Measurements from ENCODE around the gene TRAPPC6A. TPM values are rescaled to one million over a fixed set of nuclear protein-coding genes. Genes with fewer than 3 reads are reported as not detected.

The TRAPPC6A gene
- total and polyA plus RNA-seq, 9 of the 15 experiments (the other 6 are each of a cell fraction or from before 2014, with no cell fraction given) = 0.82 to 23.6 (median 11.6) TPM

GRCh38 chr19:45195764-45196163 is 17.7 kb upstream of the TRAPPC6A start (continued):
- TF ChIP-seq VEZF1 (CRISPR knock-in tag; IDR thresholded peaks at IDR 0.05) = no peak
- no peak for TF ChIP-seq ZNF232 (CRISPR knock-in tag; IDR thresholded peaks at IDR 0.05)
- no peak for TF ChIP-seq NRF1 (conservative IDR thresholded peaks at IDR 0.05 in 1 of 2, IDR thresholded peaks at IDR 0.05 in 1 of 2)
- no peak for TF ChIP-seq MXD1 (CRISPR knock-in tag; IDR thresholded peaks at IDR 0.05; ENCODE audit: borderline replicate concordance, poor library complexity, severe bottlenecking)
- no peak for TF ChIP-seq ZC3H4 (CRISPR knock-in tag; IDR thresholded peaks at IDR 0.05; ENCODE audit: borderline replicate concordance)
- no peak for TF ChIP-seq ZEB2 (IDR thresholded peaks at IDR 0.05)
- TF ChIP-seq ZNF134 (CRISPR knock-in tag; conservative IDR thresholded peaks at IDR 0.05) = no peak
- 0 out of 2 replicates have a peak, but pooled peaks have one; percentile 63 for TF ChIP-seq CUX1 (CRISPR knock-in tag; IDR thresholded peaks at IDR 0.05)
- no peak for TF ChIP-seq PRMT5 (CRISPR knock-in tag; IDR thresholded peaks at IDR 0.05)
- TF ChIP-seq JUND (IDR thresholded peaks at IDR 0.05; ENCODE audit: borderline replicate concordance, low read depth, low read length) = peak; percentile 72; the same call in 1 of the 2 replicates
- TF ChIP-seq JUND (tag; IDR thresholded peaks at IDR 0.05; ENCODE audit: borderline replicate concordance, low read depth, low read length) = peak; percentile 61; the same call in 1 of the 3 replicates
- TF ChIP-seq NR4A1 (CRISPR knock-in tag; IDR thresholded peaks at IDR 0.05) = no peak
- TF ChIP-seq NR4A1 (tag; IDR thresholded peaks at IDR 0.05) = no peak
- no peak for TF ChIP-seq SNIP1 (IDR thresholded peaks at IDR 0.05; ENCODE audit: low read depth)
- no peak for TF ChIP-seq ID3 (CRISPR knock-in tag; IDR thresholded peaks at IDR 0.05)
- TF ChIP-seq ID3 (tag; IDR thresholded peaks at IDR 0.05) = no peak
- no peak for TF ChIP-seq ELF2 (CRISPR knock-in tag; IDR thresholded peaks at IDR 0.05)
- TF ChIP-seq CBX5 (IDR thresholded peaks at IDR 0.05; ENCODE audit: borderline replicate concordance, low read depth) = no peak
- no peak for TF ChIP-seq ZNF41 (CRISPR knock-in tag; conservative IDR thresholded peaks at IDR 0.05)
- TF ChIP-seq RFX7 (CRISPR knock-in tag; IDR thresholded peaks at IDR 0.05) = no peak
- TF ChIP-seq KLF10 (CRISPR knock-in tag; IDR thresholded peaks at IDR 0.05) = no peak
- no peak for TF ChIP-seq FOXP1 (CRISPR knock-in tag; IDR thresholded peaks at IDR 0.05)
- TF ChIP-seq CGGBP1 (CRISPR knock-in tag; IDR thresholded peaks at IDR 0.05) = no peak
- TF ChIP-seq SMARCA4 (IDR thresholded peaks at IDR 0.05) = peak; percentile 68
- TF ChIP-seq MXI1 (IDR thresholded peaks at IDR 0.05; ENCODE audit: low read depth, low read length) = no peak

All from K562 (cell line).